GM23338 (cell line): ENCODE results near the gene SIGLEC12. TPM values are rescaled to one million over a fixed set of nuclear protein-coding genes. Genes with fewer than 3 reads are reported as not detected.

Experiments
- ATAC-seq: fragments of 200-7000 bp; cut with Tn5 transposase; 3 replicates; pipeline ENCODE4 v1.9.1; 2020
- DNase-seq: peaks from one replicate; pipeline ENCODE4 v3.0.0-alpha.2; 2015; ENCODE audit warnings: low spot score
- H2AFZ ChIP-seq: fragments of 200-600 bp; sonication (generic); 2 replicates; pipeline ENCODE4 v1.8.0; 2016; ENCODE audit warnings: antibody characterized with exemption, mild to moderate bottlenecking, moderate library complexity
- H3F3A ChIP-seq: fragments of 200-600 bp; sonication (generic); replicated peaks from 2 replicates; pipeline ENCODE4 v1.8.0; 2017; ENCODE audit warnings: antibody characterized with exemption, mixed run types, low read depth
- H3K27ac ChIP-seq: fragments of 200-600 bp; sonication (generic); 2 replicates; pipeline ENCODE4 v1.6.1; 2016; ENCODE audit warnings: low read depth
- H3K27me3 ChIP-seq: fragments of 200-600 bp; sonication (generic); 2 replicates; pipeline ENCODE4 v1.8.0; 2016; ENCODE audit warnings: mild to moderate bottlenecking, mixed run types, moderate library complexity; ENCODE audit not compliant: insufficient read depth
- H3K36me3 ChIP-seq: fragments of 200-600 bp; sonication (generic); 2 replicates; pipeline ENCODE4 v1.8.0; 2016; ENCODE audit warnings: mild to moderate bottlenecking; ENCODE audit not compliant: insufficient read depth
- H3K4me1 ChIP-seq: fragments of 200-600 bp; sonication (generic); 2 replicates; pipeline ENCODE4 v1.8.0; 2016; ENCODE audit warnings: mild to moderate bottlenecking, moderate library complexity; ENCODE audit not compliant: insufficient read depth
- H3K4me2 ChIP-seq: fragments of 200-600 bp; sonication (generic); 2 replicates; pipeline ENCODE4 v1.7.1; 2017; ENCODE audit warnings: mixed run types
- H3K4me3 ChIP-seq: fragments of 200-600 bp; sonication (generic); 2 replicates; pipeline ENCODE4 v1.6.1; 2016; ENCODE audit warnings: mixed run types
- H3K79me2 ChIP-seq: fragments of 200-600 bp; sonication (generic); replicated peaks from 2 replicates; pipeline ENCODE4 v1.8.0; 2017; ENCODE audit warnings: mild to moderate bottlenecking; ENCODE audit not compliant: insufficient read depth
- H3K9me2 ChIP-seq: fragments of 200-600 bp; sonication (generic); 2 replicates; pipeline ENCODE4 v1.8.0; 2017; ENCODE audit not compliant: insufficient read depth
- H4K20me1 ChIP-seq: fragments of 200-600 bp; sonication (generic); replicated peaks from 2 replicates; pipeline ENCODE4 v1.8.0; 2017; ENCODE audit warnings: mild to moderate bottlenecking; ENCODE audit not compliant: insufficient read depth
- H3K27ac Mint-ChIP-seq: 2 replicates; pipeline ENCODE4 v1.8.0; 2020; ENCODE audit warnings: inconsistent platforms, mild to moderate bottlenecking, moderate library complexity, mixed read lengths
- H3K27me3 Mint-ChIP-seq: 3 replicates; pipeline ENCODE4 v1.8.0; 2022; ENCODE audit warnings: low read depth, mild to moderate bottlenecking, moderate library complexity, mixed read lengths, inconsistent platforms; ENCODE audit not compliant: insufficient read depth, poor library complexity
- H3K36me3 Mint-ChIP-seq: 3 replicates; pipeline ENCODE4 v1.8.0; 2021; ENCODE audit warnings: low read depth, mild to moderate bottlenecking, inconsistent platforms, moderate library complexity, mixed read lengths
- H3K4me1 Mint-ChIP-seq: 3 replicates; pipeline ENCODE4 v1.8.0; 2020; ENCODE audit warnings: mild to moderate bottlenecking, inconsistent platforms, mixed read lengths
- H3K4me3 Mint-ChIP-seq: 3 replicates; pipeline ENCODE4 v1.8.0; 2021; ENCODE audit warnings: moderate library complexity, mild to moderate bottlenecking, inconsistent platforms, mixed read lengths
- H3K9me3 Mint-ChIP-seq: 3 replicates; pipeline ENCODE4 v1.8.0; 2020; ENCODE audit warnings: moderate library complexity, mild to moderate bottlenecking, inconsistent platforms, mixed read lengths
- CREB1 ChIP-seq: fragments of 250-450 bp; sonication (Bioruptor Pico); IDR thresholded peaks from 2 replicates; pipeline ENCODE4 v1.5.0; 2020; ENCODE audit warnings: low read depth, mild to moderate bottlenecking, moderate library complexity
- ETS1 ChIP-seq: IDR thresholded peaks from 2 replicates; pipeline ENCODE4 v1.6.1; 2016; ENCODE audit warnings: antibody characterized with exemption
- EZH2 ChIP-seq: fragments of 200-600 bp; sonication (generic); IDR thresholded peaks from one replicate; pipeline ENCODE4 v1.8.0; 2017; ENCODE audit warnings: antibody characterized with exemption, mild to moderate bottlenecking, low read depth; ENCODE audit not compliant: unreplicated experiment
- EZH2phosphoT487 ChIP-seq: fragments of 200-600 bp; sonication (generic); IDR thresholded peaks from one replicate; pipeline ENCODE4 v1.8.1; 2018; ENCODE audit warnings: antibody characterized with exemption; ENCODE audit not compliant: unreplicated experiment
- NANOG ChIP-seq: IDR thresholded peaks from 2 replicates; pipeline ENCODE4 v1.6.1; 2016; ENCODE audit warnings: antibody characterized with exemption, borderline replicate concordance
- STAT1 ChIP-seq: IDR thresholded peaks from one replicate; pipeline ENCODE4 v1.6.1; 2016; ENCODE audit warnings: antibody characterized with exemption; ENCODE audit not compliant: unreplicated experiment
- ZNF114 ChIP-seq: fragments of 250-450 bp; sonication (Bioruptor Pico); IDR thresholded peaks from 2 replicates; pipeline ENCODE4 v1.5.0; 2020; ENCODE audit warnings: mild to moderate bottlenecking, moderate library complexity
- ZNF462 ChIP-seq: fragments of 250-450 bp; sonication (Bioruptor Pico); IDR thresholded peaks from 2 replicates; pipeline ENCODE4 v1.5.0; 2020; ENCODE audit warnings: mild to moderate bottlenecking, moderate library complexity
- polyA plus RNA-seq: library from polyadenylated mRNA; unstranded; fragments of >200 nt; fragmentation: Nextera tagmentation; extraction: Ambion mirVana; gene quantifications from 2 replicates; pipeline ENCODE4 v1.2.1, GENCODE V29; 2016
- total RNA-seq: library from RNA; depleted of rRNA; stranded (reverse); fragments of >200 nt; shearing (Covaris generic); gene quantifications from 2 replicates; pipeline ENCODE4 v1.2.3, GENCODE V29; 2014

SIGLEC12 gene
- total and polyA plus RNA-seq, 2 experiments from 2014 or later, result not detected

GRCh38 chr19:51450730-51451307 lies 50.8 kb downstream of the SIGLEC12 start (continued):
- no peak for TF ChIP-seq ZNF462
- no peak for TF ChIP-seq EZH2
- no peak for TF ChIP-seq ZNF114 (CRISPR knock-in tag)
- TF ChIP-seq CREB1 (CRISPR knock-in tag), result no peak
- TF ChIP-seq STAT1, result no peak

GRCh38 chr19:51448411-51449016 lies 53.1 kb downstream of the SIGLEC12 start:
- Mint-ChIP-seq H3K27me3 (peaks cover 8% of the 10 kb centered on the region), H3K9me3 (peaks cover 66% of the 10 kb centered on the region)
- TF ChIP-seq ZNF462 (no peak), NANOG (no peak), EZH2 (no peak), ETS1 (no peak), EZH2phosphoT487 (no peak), ZNF114 (CRISPR knock-in tag) (no peak)

More at GRCh38 chr19:51448411-51449016, 53.1 kb downstream of the SIGLEC12 start:
- no peak overlapping the region for H3K27ac ChIP-seq
- H3K27me3 ChIP-seq, result no peaks in the 10 kb centered on the region
- H3K36me3 Mint-ChIP-seq, result peaks cover 5% of the 10 kb centered on the region
- no peak overlapping the region for H3K27ac Mint-ChIP-seq
- no peaks in the 10 kb centered on the region for H4K20me1 ChIP-seq
- no peaks in the 10 kb centered on the region for H3K9me2 ChIP-seq
- H3F3A ChIP-seq, result no peaks in the 10 kb centered on the region
- H3K4me1 ChIP-seq, result no peaks in the 10 kb centered on the region
- H3K4me2 ChIP-seq, result no peak overlapping the region
- H3K79me2 ChIP-seq, result no peaks in the 10 kb centered on the region
- no peak overlapping the region for H3K4me3 ChIP-seq
- no peak overlapping the region for H3K4me3 Mint-ChIP-seq
- ATAC-seq, result no peak
- H3K4me1 Mint-ChIP-seq, result no peaks in the 10 kb centered on the region
- no peaks in the 10 kb centered on the region for H3K36me3 ChIP-seq
- DNase-seq, result no peak
- no peak overlapping the region for H2AFZ ChIP-seq
